Mesodermal cell (in vitro differentiated cells): ENCODE results near the gene TLE5. TPM values are rescaled to one million over a fixed set of nuclear protein-coding genes. Genes with fewer than 3 reads are reported as not detected.

Experiments
- H3K27ac ChIP-seq: 2 replicates; pipeline ENCODE4 v1.7.0; 2013; ENCODE audit warnings: mild to moderate bottlenecking, low read depth, low read length, moderate library complexity; ENCODE audit not compliant: severe bottlenecking
- H3K36me3 ChIP-seq: 2 replicates; pipeline ENCODE4 v1.7.1; 2013; ENCODE audit warnings: mild to moderate bottlenecking, low read length, moderate library complexity; ENCODE audit not compliant: control insufficient read depth, insufficient read depth
- H3K4me1 ChIP-seq: one replicate; pipeline ENCODE4 v1.7.1; 2013; ENCODE audit warnings: mild to moderate bottlenecking, low read length; ENCODE audit not compliant: insufficient read depth, control insufficient read depth, poor library complexity, severe bottlenecking
- H3K4me3 ChIP-seq: 2 replicates; pipeline ENCODE4 v1.7.0; 2013; ENCODE audit warnings: low read length, control low read depth, mild to moderate bottlenecking; ENCODE audit not compliant: insufficient read depth, poor library complexity, severe bottlenecking; ENCODE audit errors: extremely low read depth
- H3K9me3 ChIP-seq: 2 replicates; pipeline ENCODE4 v1.7.1; 2013; ENCODE audit warnings: mild to moderate bottlenecking, low read length, moderate library complexity; ENCODE audit not compliant: control insufficient read depth
- WGBS, 2 experiments: methylation state at CpG; one replicate each; pipeline ENCODE4 v1.1.5; 2013; ENCODE audit warnings: missing lambda C conversion rate in 2 of 2; ENCODE audit not compliant: insufficient coverage in 2 of 2; 5-methylcytosine and 5-hydroxymethylcytosine counted together
- polyA plus RNA-seq, 2 experiments: library from polyadenylated mRNA; stranded (reverse); fragments of 50-300 nt; gene quantifications; one replicate each; pipeline ENCODE4 v1.2.3, GENCODE V29; 2013

TLE5 gene
- polyA plus RNA-seq (2013, experiment 1 of 2): 258 TPM
- 274 TPM for polyA plus RNA-seq (2013, experiment 2 of 2)

GRCh38 chr19:3062165-3063105, at the start of gene TLE5:
TSS of gene TLE5 (minus strand) at chr19:3062495. CDS start at chr19:3062200, 295 bp downstream.
- Histone ChIP-seq H3K27ac (no peak within 1 kb of the TSS), H3K4me1 (peaks cover 6% of the 10 kb centered on the region), H3K4me3 (peak within 1 kb of the TSS; percentile 66), H3K9me3 (no peaks in the 10 kb centered on the region), H3K36me3 (peaks cover 34% of the 10 kb centered on the region)
- WGBS, 2 experiments: 4 to 5% methylated on average over 27 to 65 of the region's 111 CpGs

- Histone ChIP-seq H3K4me1 (peaks cover 9% of the 10 kb centered on the region), H3K9me3 (no peaks in the 10 kb centered on the region), H3K27ac (no peak overlapping the region), H3K36me3 (peaks cover 18% of the 10 kb centered on the region), H3K4me3 (no peak overlapping the region)
- WGBS, 2 experiments: 96% methylated on average over 16 to 17 of the region's 17 CpGs
These were observed 49.4 kb upstream of the TLE5 start for GRCh38 chr19:3111586-3112247.

- Histone ChIP-seq H3K27ac (no peak overlapping the region), H3K36me3 (peaks cover 18% of the 10 kb centered on the region)
- 96 to 97% methylated on average over 27 to 37 of the region's 37 CpGs for WGBS, 2 experiments
These were observed 48.0 kb upstream of the TLE5 start for GRCh38 chr19:3110126-3110825.

GRCh38 chr19:3109491-3109890, 47.2 kb upstream of the TLE5 start:
- 94 to 97% methylated on average over 20 to 22 of the region's 22 CpGs for WGBS, 2 experiments

More at GRCh38 chr19:3110126-3110825, 48.0 kb upstream of the TLE5 start:
- Histone ChIP-seq H3K4me3 (no peak overlapping the region), H3K9me3 (no peaks in the 10 kb centered on the region), H3K4me1 (no peaks in the 10 kb centered on the region)

GRCh38 chr19:3108775-3109174, 46.5 kb upstream of the TLE5 start:
- Histone ChIP-seq H3K4me1 (no peaks in the 10 kb centered on the region), H3K4me3 (no peak overlapping the region), H3K36me3 (peaks cover 13% of the 10 kb centered on the region), H3K27ac (no peak overlapping the region), H3K9me3 (no peaks in the 10 kb centered on the region)
- 41 to 49% methylated on average over 5 of the region's 5 CpGs for WGBS, 2 experiments

More at GRCh38 chr19:3109491-3109890, 47.2 kb upstream of the TLE5 start:
- no peaks in the 10 kb centered on the region for H3K4me1 ChIP-seq
- H3K9me3 ChIP-seq: no peaks in the 10 kb centered on the region
- H3K4me3 ChIP-seq: no peak overlapping the region
- H3K27ac ChIP-seq: no peak overlapping the region
- peaks cover 18% of the 10 kb centered on the region for H3K36me3 ChIP-seq

- Histone ChIP-seq H3K9me3 (no peaks in the 10 kb centered on the region), H3K4me3 (no peak overlapping the region), H3K27ac (no peak overlapping the region), H3K4me1 (no peaks in the 10 kb centered on the region), H3K36me3 (peaks cover 5% of the 10 kb centered on the region)
- 75% methylated on average over 1 of the region's 7 CpGs; no CpG with 5 or more reads in 1 of the 2 experiments for WGBS, 2 experiments
These were observed 45.4 kb upstream of the TLE5 start for GRCh38 chr19:3107658-3108057.

- no peak overlapping the region for H3K27ac ChIP-seq
- peaks cover 3% of the 10 kb centered on the region for H3K36me3 ChIP-seq
- H3K4me1 ChIP-seq: no peaks in the 10 kb centered on the region
- H3K4me3 ChIP-seq: no peak overlapping the region
- H3K9me3 ChIP-seq: no peaks in the 10 kb centered on the region
- 95% methylated on average over 12 to 14 of the region's 17 CpGs for WGBS, 2 experiments
These were observed 44.3 kb upstream of the TLE5 start for GRCh38 chr19:3106509-3107141.

GRCh38 chr19:3105641-3106508, 43.6 kb upstream of the TLE5 start:
- Histone ChIP-seq H3K27ac (no peak overlapping the region), H3K4me1 (no peaks in the 10 kb centered on the region), H3K36me3 (no peaks in the 10 kb centered on the region), H3K4me3 (no peak overlapping the region), H3K9me3 (no peaks in the 10 kb centered on the region)
- WGBS, 2 experiments: 93 to 96% methylated on average over 32 to 33 of the region's 33 CpGs

- H3K4me1 ChIP-seq: no peaks in the 10 kb centered on the region
- H3K4me3 ChIP-seq: no peak overlapping the region
- H3K9me3 ChIP-seq: no peaks in the 10 kb centered on the region
- H3K36me3 ChIP-seq: no peaks in the 10 kb centered on the region
- WGBS, 2 experiments: 83 to 84% methylated on average over 8 of the region's 10 CpGs
- no peak overlapping the region for H3K27ac ChIP-seq
These were observed 42.4 kb upstream of the TLE5 start for GRCh38 chr19:3104708-3104983.
